ENCODE data around the gene ADM5.

- TF ChIP-seq CTCF (IDR thresholded peaks at IDR 0.05; ENCODE audit: poor library complexity, severe bottlenecking) (no peak), EZH2 (IDR thresholded peaks at IDR 0.05; ENCODE audit: borderline replicate concordance, insufficient read depth, low read length, poor library complexity, severe bottlenecking) (no peak), RAD21 (conservative IDR thresholded peaks at IDR 0.05) (no peak)
Observed at GRCh38 chr19:49646586-49646985, 42.8 kb upstream of the ADM5 start.

All from neural cell (in vitro differentiated cells).